Omental fat pad (tissue), 4 donors: Measurements from ENCODE around the gene PHC1. TPM values are rescaled to one million over a fixed set of nuclear protein-coding genes. Genes with fewer than 3 reads are reported as not detected.

ENCODE experiments used
- ATAC-seq: fragments of 150-250 bp; one replicate; pipeline ENCODE4 v1.9.1; 2016; ENCODE audit warnings: mild to moderate bottlenecking, moderate library complexity; ENCODE audit not compliant: low FRiP score
- DNase-seq: peaks from one replicate; pipeline ENCODE4 v3.0.0-alpha.2; 2019; ENCODE audit warnings: low spot score
- CTCF ChIP-seq, 3 donors: fragments of 450-650 bp; IDR thresholded peaks; one replicate each; pipeline ENCODE4 v1.5.1; 2016 to 2017; ENCODE audit warnings: antibody characterized with exemption in 3 of 3, mild to moderate bottlenecking in 3 of 3, moderate library complexity in 2 of 3
- total RNA-seq, 4 donors: library from RNA; depleted of rRNA; stranded (reverse); fragments of >200 nt; gene quantifications; one replicate each; pipeline ENCODE4 v1.1.0, GENCODE V29; 2016

The PHC1 gene
- total RNA-seq, 4 donors from 2014 or later, result 19.3 to 30.3 (median 25.8) TPM

- DNase-seq (no peak), ATAC-seq (peak; percentile 5)
- no peak for TF ChIP-seq CTCF (IDR thresholded peaks at IDR 0.05)
Observed at GRCh38 chr12:8950221-8950527, 35.9 kb downstream of the PHC1 start.

GRCh38 chr12:8950702-8951478 lies 36.6 kb downstream of the PHC1 start:
- DNase-seq (no peak), ATAC-seq (no peak)
- TF ChIP-seq CTCF (IDR thresholded peaks at IDR 0.05), result no peak

GRCh38 chr12:8951744-8952143 lies 37.4 kb downstream of the PHC1 start:
- TF ChIP-seq CTCF (IDR thresholded peaks at IDR 0.05), result no peak
- ATAC-seq (no peak), DNase-seq (no peak)

GRCh38 chr12:8953773-8954402 lies 39.6 kb downstream of the PHC1 start:
- ATAC-seq (no peak), DNase-seq (no peak)
- no peak for TF ChIP-seq CTCF (IDR thresholded peaks at IDR 0.05)

- no peak for ATAC-seq
- no peak for TF ChIP-seq CTCF (IDR thresholded peaks at IDR 0.05)
- DNase-seq, result no peak
Observed at GRCh38 chr12:8956073-8956472, 41.8 kb downstream of the PHC1 start.

GRCh38 chr12:8956772-8957171 lies 42.5 kb downstream of the PHC1 start:
- DNase-seq (no peak), ATAC-seq (no peak)
- no peak for TF ChIP-seq CTCF (IDR thresholded peaks at IDR 0.05)

GRCh38 chr12:8957561-8957960 lies 43.3 kb downstream of the PHC1 start:
- DNase-seq (no peak), ATAC-seq (no peak)
- TF ChIP-seq CTCF (IDR thresholded peaks at IDR 0.05), result no peak
